ENCODE measurements around the gene DDX25. TPM values are rescaled to one million over a fixed set of nuclear protein-coding genes. Genes with fewer than 3 reads are reported as not detected.

DDX25 gene
- total RNA-seq, 4 donors from 2014 or later: 0.40 TPM; not detected in 3

DNA sequence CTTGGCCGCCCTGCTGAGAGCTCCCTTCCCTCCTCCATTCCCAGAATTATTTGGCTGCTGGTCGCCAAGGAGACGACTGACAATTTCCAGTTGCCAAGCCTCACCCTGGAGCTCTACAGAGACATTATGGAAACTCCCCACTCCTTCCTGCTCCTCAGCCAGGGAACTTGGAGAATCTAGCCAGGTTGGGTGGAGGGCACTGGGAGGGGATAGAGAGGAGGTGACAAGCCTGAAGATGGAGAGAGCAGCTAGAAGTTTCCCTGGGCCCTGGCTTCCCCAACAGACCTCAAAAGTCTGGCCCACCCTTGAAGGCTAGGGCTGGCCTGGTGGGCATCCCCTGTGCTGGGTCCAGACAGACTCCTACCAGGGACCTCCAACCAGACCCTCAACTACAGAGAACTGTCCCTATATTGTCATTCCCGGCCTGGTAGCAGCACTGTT lies 34.8 kb downstream of the DDX25 start:
- Histone ChIP-seq H3K27me3 (no peaks in the 10 kb centered on the region), H3K4me1 (no peaks in the 10 kb centered on the region), H3K36me3 (no peaks in the 10 kb centered on the region), H3K9me3 (no peaks in the 10 kb centered on the region), H3K4me3 (no peak overlapping the region), H3K27ac (no peak overlapping the region)
- TF ChIP-seq CTCF (IDR thresholded peaks at IDR 0.05): no peak
- TF ChIP-seq POLR2A (IDR thresholded peaks at IDR 0.05): no peak
- DNase-seq: no peak

GRCh38 chr11:125940145-125940544 lies 35.8 kb downstream of the DDX25 start:
- no peaks in the 10 kb centered on the region for H3K4me1 ChIP-seq
- TF ChIP-seq POLR2A (IDR thresholded peaks at IDR 0.05) (no peak), CTCF (IDR thresholded peaks at IDR 0.05) (no peak)
- H3K36me3 ChIP-seq: no peaks in the 10 kb centered on the region
- DNase-seq: no peak
- no peaks in the 10 kb centered on the region for H3K27me3 ChIP-seq
- no peak overlapping the region for H3K27ac ChIP-seq
- no peaks in the 10 kb centered on the region for H3K9me3 ChIP-seq
- H3K4me3 ChIP-seq: no peak overlapping the region

DNA sequence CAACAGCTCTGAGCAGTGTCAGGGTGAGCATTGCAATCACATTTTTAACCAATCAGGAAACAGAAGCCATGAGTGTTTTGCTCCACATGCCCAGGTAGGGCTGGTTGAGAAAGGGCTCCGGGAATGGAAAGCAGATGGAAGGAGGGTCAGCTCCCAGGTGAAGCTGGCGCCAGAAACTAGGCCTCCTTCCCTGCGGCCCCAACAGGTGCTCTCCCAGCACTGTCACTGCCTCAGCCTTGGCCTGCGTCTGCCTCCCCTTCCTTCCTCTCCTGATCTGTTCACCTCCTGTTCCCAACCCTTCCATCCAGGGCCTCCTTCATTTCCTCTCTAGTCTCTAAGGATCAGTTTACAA lies 36.9 kb downstream of the DDX25 start:
- no peaks in the 10 kb centered on the region for H3K4me1 ChIP-seq
- H3K27ac ChIP-seq: no peak overlapping the region
- H3K4me3 ChIP-seq: no peak overlapping the region
- no peak for TF ChIP-seq CTCF (IDR thresholded peaks at IDR 0.05)
- TF ChIP-seq POLR2A (IDR thresholded peaks at IDR 0.05): no peak
- no peaks in the 10 kb centered on the region for H3K36me3 ChIP-seq
- H3K9me3 ChIP-seq: no peaks in the 10 kb centered on the region
- no peak for DNase-seq
- no peaks in the 10 kb centered on the region for H3K27me3 ChIP-seq

DNA sequence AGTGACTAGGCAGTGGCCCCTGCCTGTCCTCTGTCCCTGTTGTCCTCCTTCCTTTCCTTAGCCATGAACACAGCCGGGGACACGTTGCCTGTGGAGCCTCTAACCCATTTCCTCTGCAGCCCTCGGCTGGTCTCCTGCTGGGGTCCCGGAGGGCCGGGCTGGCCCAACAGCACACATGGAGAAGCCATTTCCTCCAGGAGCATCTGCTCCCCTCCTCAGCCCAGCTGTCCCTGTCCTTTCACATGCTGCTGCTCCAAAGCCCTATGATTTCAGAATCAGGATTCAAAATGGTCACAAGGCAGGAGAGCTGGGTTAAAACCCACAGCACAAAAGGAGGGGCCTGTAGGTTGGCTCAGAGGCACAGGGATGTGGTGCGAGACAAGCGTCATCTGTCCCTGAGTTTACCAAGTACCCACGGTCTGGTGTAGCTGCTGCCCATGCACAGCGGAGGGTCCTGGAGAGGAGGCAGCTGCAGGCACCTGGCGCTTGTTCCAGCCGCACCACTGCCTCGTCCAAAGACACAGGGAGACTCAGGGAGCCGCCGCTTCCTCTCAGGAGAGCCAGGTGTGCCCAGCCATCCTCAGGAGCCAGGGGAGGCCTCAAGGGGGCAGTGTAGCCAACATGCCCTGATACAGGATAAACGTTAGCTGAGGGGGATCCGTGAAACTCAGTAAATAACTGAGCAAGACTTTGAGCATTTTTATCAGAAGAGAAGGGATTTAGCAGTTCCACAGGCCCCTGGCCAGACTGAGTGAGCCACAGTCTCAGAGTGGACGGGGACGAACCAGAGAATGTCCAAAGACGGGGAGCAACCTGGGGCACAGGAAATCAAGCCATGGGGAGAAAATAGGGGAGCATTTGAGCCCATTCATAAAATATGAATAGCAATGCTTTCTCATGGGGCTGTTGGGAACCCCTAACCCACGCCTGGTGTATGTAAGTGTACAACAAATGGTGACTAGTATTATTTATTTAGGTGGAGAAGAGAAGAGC lies 37.6 kb downstream of the DDX25 start:
- Histone ChIP-seq H3K27me3 (no peaks in the 10 kb centered on the region), H3K4me3 (no peak overlapping the region), H3K9me3 (no peaks in the 10 kb centered on the region), H3K27ac (no peak overlapping the region), H3K36me3 (no peaks in the 10 kb centered on the region), H3K4me1 (no peaks in the 10 kb centered on the region)
- TF ChIP-seq POLR2A (IDR thresholded peaks at IDR 0.05): no peak
- TF ChIP-seq CTCF (IDR thresholded peaks at IDR 0.05): peak in 5 of 6 experiments; percentile 9 to 64 (median 49)
- peak; percentile 22 to 72 (median 71) for DNase-seq

DNA sequence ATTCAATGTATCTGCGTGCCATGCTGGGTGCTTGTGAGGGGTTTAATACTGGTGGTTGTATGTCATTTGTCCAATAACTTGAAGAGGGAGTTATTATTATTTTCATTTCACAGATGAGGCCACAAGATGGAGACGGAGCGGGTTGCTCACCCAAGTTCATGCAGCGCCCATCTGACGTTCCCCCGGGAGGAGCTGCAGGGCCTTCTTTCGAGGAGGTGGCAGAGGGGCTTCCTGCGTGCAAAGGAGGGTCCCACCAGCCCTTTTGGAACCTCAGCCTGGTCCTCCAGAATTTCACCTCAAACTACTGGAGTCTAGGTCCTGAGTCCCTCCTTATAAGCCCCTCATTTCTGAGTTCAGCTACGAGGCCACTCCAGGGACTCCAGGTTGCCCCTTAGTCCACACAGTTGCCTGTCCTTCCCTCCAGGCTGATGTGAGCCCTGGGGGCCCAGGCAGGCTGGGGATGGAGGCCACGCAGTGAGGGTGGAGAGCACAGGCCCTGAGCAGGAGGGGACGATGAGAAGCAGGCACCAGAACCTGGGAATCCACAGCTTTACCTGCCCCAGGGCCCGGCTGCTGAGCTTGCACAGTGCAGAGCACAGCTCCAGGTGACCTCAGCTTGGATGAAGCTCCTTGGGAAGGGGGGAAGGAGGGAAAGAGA lies 38.6 kb downstream of the DDX25 start:
- Histone ChIP-seq H3K9me3 (no peaks in the 10 kb centered on the region), H3K27ac (no peak overlapping the region), H3K36me3 (no peaks in the 10 kb centered on the region), H3K4me3 (no peak overlapping the region), H3K4me1 (no peaks in the 10 kb centered on the region), H3K27me3 (no peaks in the 10 kb centered on the region)
- TF ChIP-seq POLR2A (IDR thresholded peaks at IDR 0.05): no peak
- no peak for TF ChIP-seq CTCF (IDR thresholded peaks at IDR 0.05)
- no peak for DNase-seq
